GM21737 (cell line): Measurements from ENCODE around the gene SPDYE16.
"Not testable (repeated sequence)": the region's sequence is repeated elsewhere in the genome, so short reads cannot be mapped to it uniquely, and the experiment has no call there.

Experiments used
- ATAC-seq: cut with Tn5 transposase; IDR thresholded peaks from one replicate; pipeline ENCODE4 v1.9.1; 2021; ENCODE audit warnings: mild to moderate bottlenecking, moderate library complexity; ENCODE audit not compliant: unreplicated experiment

Gene SPDYE16

DNA sequence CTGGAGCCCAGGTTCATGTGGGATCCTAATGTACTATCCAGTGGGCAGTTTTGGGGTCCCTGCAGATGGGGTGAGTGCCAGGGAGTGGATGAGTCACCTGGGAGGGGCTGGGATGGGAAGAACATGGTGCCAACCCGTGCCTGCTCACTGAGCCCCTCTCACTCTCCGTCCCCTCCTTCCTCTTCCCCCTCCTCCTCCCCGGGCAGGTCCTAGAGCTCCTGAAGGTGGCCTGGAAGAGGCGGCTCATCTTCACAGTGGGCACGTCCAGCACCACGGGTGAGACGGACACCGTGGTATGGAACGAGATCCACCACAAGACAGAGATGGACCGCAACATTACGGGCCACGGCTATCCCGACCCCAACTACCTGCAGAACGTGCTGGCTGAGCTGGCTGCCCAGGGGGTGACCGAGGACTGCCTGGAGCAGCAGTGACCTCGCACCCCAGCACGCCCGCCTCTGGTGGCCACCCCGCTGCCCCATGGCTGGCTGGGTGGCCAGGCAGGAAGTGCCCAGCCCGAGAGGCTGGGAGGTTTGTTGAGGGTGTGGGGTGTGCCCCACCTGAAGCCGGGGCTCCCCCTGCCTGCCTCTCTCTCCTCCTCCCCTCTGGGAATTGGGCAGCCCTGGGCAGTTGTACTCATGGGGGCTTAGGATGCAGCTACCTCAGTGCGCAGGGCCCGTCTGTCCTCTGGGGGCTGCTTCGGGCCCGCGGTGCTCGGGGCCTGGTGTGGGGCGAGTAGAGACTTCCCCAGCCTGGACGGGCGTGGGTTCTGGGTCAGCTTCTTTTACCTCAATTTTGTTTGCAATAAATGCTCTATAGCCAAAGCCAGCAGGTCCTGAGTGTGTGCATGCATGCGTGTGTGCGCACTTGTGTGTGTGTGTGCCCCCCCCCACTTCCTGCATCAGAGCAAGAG, 37.7 kb downstream of the SPDYE16 start:
- no peak for ATAC-seq

DNA sequence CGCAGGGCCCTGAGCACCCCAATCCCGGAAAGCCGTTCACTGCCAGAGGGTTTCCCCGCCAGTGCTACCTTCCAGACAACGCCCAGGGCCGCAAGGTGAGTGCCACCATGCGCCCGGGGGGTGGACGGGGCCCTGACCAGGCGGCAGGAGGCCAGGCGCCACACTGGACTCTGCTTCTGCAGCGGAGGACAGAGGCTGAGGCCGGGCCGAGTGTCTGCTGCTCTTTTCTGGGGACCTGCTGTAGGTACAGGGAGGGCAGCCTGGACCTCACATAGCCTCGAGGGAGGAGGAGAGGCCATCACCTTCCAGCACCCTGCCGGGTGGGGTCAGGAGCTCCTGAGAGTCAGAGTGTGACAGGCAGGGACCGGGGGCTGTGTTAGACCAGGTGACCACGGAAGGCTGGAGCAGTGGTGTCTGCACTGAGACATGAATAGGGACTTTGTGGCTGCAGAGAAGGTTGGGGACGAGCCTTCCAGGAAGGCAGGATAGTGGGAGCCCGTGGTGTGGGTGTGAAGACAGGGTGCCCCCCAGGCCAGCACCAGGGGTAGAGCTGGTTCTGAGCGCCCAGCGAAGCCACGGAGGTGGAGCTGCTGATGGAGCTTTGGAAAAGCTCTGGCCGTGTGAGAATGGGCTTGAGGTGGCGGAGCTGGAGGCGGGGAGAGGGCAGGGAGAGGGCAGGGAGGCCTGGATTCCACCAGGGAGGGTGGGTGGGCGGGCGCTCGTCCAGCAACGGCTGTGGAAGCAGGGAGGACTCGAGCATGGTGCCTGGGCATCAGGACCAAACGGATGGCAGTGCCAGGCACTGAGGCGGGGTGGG, 38.5 kb downstream of the SPDYE16 start:
- not testable (repeated sequence) for ATAC-seq

DNA sequence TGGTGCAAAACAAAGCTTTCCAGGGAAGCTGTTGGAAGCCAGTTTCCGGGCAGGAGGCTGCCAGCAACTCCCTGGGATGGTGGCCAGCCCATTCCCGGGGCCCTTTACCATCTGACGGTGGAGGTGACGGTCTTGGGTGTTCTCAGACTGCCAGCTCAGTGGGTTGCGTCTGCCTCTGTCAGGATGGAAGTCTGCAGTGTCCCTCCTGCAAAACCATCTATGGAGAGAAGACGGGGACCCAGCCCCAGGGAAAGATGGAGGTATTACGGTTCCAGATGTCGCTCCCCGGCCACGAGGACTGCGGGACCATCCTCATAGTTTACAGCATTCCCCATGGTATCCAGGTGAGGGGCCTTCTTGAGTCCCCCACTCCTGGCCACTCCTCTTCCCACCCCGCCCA, 39.9 kb downstream of the SPDYE16 start:
- not testable (repeated sequence) for ATAC-seq

DNA sequence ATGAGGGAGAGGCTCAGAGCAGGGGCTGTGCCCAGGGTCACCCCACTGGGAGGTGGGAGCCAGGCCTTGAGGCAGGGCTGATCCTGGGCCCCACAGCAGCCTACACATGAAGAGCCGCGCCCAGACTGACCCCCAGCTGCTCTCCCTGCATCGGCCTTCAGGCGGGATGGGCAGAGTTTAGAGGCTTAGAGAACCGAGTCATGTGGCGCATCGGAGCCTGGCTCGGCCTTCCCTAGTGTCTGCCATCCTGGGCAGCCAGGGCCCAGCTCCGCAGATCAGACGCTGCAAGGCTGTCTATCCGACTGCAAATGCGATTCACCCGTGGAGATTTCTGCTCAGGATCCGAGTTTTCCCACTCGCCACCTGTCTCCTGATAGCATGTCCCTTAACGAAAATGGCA, 40.3 kb downstream of the SPDYE16 start:
- ATAC-seq: not testable (repeated sequence)

DNA sequence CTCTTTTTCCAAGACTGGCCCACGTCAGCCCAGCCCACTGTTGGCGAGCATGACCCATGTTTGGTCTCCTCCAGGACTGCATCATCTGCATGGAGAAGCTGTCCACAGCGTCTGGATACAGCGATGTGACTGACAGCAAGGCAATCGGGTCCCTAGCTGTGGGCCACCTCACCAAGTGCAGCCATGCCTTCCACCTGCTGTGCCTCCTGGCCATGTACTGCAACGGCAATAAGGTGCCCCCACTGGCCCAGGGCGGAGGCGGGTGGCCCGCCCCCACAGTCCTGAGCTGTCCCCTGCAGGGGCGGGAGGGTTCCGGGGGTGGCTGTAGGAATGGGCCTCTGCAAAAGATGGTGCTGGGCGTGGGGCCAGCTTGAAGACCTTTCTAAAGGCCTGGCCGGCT, 40.9 kb downstream of the SPDYE16 start:
- ATAC-seq: not testable (repeated sequence)

DNA sequence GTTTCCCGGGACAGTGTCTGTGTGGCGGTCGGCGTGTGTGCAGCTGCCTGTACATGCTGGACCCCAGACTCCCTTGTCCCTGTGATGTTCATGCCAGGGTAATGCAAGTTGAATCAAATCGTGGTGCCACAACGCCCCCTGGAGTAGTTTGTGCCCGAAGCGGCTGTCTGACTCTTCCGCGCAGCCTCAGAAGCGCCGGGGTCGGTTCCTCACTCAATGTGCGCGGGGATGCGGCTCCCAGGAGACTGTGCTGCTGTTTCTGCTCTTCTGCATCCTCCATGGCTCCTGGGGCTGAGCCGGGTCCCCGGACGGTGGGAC, 43.2 kb downstream of the SPDYE16 start:
- ATAC-seq: not testable (repeated sequence)

DNA sequence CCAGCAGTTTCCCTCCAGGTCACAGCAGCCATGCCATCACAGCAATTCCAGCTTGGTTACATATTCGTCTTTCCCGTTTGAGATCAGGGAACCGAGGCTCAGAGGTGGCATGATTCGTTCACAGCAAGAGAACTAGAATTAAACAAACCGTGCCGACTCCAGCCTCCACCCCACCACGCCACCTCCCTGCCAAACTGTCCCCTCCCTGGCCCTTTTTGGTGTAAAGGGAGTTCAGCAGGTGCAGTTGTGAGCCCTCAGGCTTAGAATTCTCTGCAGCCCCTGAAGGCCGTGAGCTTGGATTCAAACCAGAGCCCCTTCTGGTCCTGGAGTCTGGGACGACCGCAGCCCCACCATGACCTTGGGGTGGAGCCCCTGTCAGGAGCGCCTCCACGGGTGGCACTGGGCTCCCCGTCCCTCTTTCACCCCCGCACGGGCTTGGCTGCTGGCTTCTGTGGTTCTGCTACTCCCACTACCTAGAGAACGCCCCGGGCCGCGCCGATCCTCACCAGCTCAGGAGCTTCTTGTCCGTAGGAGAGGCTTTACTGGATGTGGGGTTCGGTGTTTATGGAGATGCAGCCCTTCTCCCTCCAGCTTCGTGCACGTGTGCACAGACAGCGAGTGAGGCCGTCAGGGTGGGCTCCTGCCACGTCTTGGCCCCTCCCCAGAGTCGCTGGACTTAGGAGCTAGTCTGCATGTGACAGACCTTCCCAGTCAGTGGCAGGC, 43.7 kb downstream of the SPDYE16 start:
- ATAC-seq: not testable (repeated sequence)

DNA sequence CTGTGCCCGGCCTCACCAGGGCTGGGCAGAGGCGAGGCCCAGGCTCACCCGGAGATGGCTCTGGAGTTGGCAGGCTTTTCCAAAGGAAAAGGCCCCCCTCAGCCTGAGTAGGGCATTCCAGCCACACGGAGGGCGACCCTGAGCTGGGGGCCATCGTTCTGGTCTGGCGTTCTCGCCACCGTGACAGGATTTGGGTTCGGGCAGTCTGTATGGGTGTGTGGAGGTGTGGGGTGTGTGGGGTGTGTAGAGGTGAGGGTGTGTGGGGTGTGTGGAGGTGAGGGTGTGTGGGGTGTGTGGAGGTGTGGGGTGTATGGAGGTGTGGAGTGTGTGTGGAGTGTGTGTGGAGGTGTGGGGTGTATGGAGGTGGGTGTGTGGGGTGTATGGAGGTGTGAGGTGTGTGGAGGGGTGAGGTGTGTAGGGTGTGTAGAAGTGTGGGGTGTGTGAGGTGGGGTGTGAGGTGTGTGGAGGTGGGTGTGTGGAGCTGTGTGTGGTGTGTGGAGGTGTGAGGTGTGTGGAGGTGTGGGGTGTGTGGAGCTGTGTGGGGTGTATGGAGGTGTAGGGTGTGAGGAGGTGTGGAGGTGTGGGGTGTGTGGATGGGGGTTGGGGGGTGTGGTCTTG, 44.4 kb downstream of the SPDYE16 start:
- ATAC-seq: not testable (repeated sequence)

DNA sequence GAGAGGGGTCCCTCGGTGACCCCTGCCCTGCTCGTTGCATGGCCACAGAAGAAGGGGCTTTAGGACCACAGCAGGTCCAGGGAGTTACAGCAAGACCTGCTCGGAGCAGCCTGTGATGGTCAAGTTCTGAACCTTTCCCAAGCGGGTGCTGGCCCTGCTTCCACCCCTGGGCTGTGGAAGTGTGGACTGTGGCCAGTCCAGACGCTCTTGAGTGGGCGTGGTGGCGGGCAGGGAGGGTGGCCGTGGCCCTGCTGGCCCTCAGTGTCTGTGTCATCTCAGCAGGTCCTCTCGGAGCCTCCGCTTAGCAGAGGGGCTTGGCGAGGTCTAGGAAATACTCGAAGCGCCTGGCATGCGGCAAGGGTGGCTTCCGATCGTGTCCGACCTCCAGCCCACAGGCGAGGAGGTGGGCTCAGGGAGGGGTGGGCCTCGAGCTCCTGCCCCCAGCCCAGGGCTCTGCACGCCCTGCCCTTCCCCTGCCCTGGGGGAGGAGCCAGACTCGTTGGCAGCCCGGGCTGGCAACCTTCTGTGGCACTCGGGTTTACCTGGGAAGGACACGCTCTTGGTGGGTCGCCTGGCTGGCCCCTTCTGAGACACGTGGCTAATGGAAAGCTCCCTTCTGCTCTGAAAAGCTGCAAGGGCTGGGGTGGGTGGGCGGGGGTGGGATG, 45.0 kb downstream of the SPDYE16 start:
- ATAC-seq: not testable (repeated sequence)

DNA sequence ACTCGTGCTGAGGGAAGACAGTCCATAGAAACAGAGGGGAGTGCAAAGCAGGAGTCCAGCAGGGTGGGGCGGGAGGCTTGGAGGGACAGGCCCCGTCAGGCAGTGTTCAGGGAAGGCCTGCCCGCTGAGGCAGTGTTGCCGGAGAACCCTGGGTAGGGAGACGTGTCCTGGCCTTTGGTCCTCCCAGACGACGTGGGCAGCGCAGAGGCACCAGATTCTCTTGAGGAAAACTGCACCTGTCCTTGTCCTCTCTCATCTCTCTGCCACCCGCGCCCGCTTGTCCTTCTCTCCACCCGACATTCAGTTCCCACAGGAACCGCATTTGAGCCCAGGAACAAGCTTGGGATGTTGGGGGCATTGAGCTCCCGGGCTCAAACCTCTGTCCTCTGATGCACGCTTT, 47.4 kb downstream of the SPDYE16 start:
- not testable (repeated sequence) for ATAC-seq

DNA sequence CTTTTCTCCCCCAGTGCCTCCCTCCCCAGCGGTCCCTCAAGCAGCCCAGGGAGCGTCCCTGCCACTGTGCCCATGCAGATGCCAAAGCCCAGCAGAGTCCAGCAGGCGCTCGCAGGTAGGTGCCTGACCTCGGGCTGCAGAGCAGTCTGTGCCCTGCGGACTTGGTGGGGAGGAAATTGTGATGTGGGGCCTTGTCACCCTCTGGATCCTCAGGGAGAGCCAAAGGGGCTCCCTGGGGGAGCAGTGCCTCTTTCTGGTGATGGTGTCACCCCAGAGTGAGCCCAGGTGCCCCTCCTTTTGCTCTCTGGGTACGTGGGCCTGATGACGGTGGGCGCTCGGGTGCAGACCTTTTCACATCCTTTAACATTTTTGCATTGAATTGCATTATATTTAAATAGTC, 51.0 kb downstream of the SPDYE16 start:
- ATAC-seq: not testable (repeated sequence)

DNA sequence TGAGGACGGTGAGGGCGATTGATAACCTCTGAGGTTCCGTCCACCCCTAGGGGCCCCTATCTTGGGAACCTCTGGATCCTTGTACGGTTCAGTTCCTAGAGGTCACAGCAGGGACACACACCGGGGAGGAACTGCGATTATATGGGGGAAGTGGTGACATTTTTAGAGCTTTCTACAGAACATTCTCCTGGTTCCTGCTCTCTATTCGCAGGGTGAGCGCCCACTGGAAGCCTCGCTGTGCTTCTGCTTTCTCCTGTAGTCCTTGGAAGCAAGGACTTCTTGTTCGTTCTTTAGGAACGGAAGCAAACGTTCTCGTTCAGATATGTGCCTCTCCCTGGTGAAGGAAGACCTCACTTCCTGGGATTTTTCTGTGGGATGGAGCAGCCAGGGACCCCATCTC, 55.1 kb downstream of the SPDYE16 start:
- not testable (repeated sequence) for ATAC-seq

DNA sequence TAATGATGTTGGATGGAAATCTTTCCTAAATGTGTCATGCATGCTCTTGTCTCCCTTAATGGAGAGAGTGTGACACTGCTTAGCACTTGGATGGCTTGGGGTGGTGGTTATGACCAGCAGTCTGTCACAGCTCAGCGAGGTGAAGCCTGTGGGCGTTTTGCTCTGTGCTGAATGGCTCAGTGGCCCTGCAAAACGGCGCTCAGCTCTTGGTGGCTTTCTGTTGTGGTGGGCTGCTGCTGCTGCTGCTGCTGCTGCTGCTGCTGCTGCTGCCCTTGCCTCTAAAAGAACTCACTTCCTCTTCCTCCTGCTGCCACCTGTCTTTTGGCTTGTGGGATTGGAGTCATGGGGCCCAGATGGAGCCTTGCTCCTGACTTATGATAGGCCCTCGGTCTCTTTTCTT, 56.5 kb downstream of the SPDYE16 start:
- peak; percentile 98 for ATAC-seq

DNA sequence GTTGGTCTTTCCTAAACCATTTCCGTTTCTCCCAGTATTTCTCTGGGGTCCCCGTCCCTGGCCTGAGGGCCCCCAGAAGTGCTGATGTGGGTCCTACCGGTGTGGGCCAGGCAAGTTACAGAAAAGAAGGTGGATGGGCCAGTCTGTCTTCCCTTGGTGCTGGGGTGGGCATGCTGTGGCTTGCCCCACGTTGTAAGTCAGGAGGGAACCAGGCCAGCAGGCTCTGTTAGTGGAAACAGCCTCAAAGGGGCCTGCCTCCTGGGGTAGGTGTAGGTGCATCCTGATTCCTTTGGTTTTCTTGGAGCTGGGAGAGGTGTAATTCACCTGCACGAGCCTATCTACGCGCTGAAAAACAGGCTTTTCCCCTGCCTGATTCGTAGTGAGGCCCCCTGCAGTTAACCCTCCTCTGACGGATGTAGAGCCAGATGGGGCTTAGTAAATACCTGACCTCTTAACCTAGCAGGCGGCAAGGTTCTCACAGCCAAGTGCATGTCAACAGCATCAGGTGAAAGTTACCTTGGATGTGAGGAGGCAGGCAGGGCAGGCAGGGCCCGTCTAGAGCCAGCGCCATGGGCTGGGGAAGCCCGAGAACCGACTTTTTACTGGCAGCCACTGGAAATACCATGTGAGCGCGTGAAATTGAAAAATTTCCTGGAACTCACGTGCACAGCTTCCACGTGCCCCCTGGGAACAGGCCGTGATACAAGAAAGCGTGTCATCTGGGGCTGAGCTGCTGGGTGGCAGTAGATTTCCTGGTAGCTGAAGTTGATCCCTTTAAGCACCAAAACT, 57.1 kb downstream of the SPDYE16 start:
- ATAC-seq: peak; percentile 12

DNA sequence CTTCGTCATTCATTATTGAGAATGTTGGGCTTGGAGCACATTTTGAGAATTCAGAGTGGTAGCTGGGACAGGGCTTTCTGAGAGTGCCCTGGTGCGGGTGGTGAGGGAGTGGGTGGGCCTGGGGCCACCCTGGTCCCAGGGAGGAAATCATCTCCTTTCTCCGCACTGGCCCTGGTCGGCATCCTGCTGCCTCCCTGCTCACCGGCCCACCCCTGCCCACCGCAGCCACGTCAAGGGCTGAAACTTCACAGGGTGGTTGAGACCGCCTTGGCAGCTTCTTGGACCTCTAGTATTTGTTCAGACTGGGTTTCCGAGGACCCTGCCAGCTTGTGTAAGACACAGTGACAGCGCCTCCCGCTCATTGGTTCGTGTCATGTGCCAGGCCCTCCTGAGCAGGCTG, 58.6 kb downstream of the SPDYE16 start:
- ATAC-seq: not testable (repeated sequence)

DNA sequence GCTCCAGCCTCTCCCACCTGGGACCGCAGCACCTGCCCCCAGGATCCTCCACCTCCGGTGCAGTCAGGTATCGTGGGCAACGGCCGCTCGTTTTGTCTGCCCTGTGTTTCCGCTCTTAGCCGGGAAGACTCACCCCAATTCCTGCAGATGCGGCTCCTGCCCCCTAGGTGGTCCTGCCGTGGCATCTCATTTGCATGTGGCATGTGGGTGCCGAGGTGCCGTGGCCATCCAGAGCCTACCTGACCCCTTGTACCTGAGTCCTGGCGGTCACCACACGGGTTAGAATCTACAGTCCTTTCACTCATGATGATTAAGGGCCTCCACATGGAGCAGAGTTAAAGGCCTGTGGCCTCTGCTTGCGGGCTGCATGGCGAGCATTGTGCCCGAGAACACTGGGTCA, 60.0 kb downstream of the SPDYE16 start:
- not testable (repeated sequence) for ATAC-seq

DNA sequence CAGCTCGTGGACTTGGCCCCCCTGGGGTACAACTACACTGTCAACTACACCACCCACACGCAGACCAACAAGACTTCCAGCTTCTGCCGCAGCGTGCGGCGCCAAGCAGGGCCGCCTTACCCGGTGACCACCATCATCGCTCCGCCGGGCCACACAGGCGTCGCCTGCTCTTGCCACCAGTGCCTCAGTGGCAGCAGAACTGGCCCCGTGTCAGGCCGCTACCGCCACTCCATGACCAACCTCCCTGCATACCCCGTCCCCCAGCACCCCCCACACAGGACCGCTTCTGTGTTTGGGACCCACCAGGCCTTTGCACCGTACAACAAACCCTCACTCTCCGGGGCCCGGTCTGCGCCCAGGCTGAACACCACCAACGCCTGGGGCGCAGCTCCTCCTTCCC, 60.4 kb downstream of the SPDYE16 start:
- not testable (repeated sequence) for ATAC-seq
